GM15510 (cell line): ENCODE data around the gene KIF17.

Experiments
- POLR2A ChIP-seq: IDR thresholded peaks from 3 replicates; pipeline ENCODE4 v1.6.1; 2011; ENCODE audit warnings: borderline replicate concordance; ENCODE audit not compliant: insufficient read length; ENCODE audit errors: extremely low read depth

KIF17 gene

DNA sequence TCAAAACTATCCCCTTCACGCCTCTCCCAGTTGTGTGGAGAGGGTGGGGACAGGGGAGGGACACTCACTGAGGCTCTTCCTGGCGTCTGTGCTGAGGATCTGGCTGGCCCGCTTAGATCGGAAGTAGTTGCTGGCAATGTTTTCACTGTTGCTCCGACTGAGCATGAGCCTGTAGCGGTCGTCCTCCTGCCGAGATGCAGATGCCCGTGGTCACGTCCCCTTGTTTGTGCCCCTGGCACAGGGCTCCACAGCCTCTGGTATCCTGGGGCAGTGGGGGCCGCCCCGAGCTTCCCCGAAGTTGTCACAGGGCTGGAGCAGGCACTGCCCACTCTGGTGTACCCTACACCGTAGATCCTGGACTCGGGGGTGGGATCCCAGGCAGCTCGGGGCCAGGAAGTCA, 51.7 kb downstream of the KIF17 start:
- no peak for TF ChIP-seq POLR2A

DNA sequence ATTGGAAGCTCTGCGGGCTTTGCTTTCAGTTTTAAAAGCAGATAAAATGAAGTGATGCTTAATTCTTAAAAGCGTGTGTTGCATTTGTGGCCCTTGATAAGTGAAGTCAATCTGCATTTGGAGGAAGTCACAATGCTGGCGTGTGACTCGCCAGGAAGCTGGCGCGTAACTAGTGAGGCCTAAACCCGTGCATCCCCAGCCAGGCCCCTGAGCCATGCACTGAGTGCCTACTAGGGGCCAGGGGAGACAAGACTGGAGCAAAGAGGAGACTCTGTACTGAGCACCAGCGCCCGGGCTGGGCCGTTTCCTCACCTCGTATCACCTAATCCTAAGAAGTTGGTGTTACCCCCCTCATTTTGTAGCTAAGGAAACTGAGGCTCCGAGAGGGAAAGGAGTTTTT, 52.1 kb downstream of the KIF17 start:
- TF ChIP-seq POLR2A, result no peak

DNA sequence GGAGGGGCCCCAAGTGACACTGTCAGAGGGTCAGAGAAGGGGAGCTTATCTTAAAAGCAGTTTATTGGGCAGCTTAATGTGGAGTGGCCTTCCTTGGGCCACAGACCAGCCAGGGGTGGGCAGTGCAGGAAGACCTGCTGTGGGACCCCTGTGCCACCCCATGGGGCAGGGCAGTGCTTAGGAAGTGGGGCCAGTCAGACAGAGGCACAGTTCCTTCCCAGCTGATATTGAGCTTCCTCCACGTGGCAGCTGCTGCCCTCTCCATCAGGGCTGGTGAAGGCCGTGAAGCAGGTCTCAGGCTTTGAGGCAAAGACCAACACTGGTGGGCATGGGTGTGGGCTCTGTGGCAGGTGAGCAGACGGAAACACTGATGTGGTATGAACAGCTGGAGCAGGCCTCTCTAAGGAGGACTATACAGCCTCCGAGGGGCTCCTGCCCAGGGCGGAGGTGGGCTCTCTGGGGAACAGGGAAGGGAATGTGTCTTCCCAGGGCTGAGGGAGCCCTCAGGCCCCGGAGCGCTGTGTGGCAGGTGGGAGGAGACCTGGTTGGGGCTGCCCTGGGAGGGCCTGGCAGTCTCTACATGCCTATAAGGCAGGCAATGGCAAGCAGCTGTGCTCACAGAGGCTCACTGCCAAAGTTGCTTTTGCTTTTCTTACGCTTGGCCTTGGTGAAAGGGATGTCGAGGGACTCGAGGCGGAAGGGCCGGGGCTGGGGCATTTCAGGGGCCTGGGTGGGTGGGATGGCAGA, 53.7 kb downstream of the KIF17 start:
- no peak for TF ChIP-seq POLR2A

DNA sequence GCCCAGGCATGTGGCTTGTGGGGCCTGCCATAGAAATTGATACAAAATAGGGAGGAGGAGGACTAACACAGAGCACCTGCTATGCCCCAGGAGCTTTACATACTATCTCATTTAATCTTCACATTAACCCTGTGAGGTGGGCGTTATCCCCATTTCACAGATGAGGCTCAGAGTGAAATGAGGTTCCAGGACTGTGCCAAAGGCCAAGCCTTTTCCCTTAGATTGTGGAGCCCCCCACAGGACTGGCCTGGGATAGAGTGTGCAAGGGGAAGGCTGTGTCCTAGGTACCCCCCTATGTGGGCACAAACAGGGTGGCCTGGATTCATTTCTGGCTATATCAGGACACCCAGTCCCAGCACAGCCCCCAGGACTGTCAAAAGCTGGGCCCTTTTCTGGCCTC, 54.4 kb downstream of the KIF17 start:
- no peak for TF ChIP-seq POLR2A

DNA sequence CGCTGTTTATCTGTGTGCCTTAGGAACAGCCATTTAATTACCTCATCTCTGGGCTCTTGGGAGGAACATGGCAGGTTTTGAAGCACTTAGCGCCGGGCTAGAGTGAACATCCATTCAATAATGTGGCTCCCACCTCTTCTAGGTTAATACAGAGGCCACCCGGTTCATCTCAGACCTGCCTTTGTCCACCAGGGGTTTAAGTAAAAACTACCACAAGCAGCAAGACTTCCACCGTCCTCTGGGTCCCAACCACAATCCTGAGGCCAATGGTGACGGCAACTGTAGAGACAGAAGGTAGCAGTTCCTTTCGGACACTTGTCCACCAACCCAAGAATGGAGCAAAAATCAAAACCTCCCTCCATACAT, 55.7 kb downstream of the KIF17 start:
- no peak for TF ChIP-seq POLR2A

DNA sequence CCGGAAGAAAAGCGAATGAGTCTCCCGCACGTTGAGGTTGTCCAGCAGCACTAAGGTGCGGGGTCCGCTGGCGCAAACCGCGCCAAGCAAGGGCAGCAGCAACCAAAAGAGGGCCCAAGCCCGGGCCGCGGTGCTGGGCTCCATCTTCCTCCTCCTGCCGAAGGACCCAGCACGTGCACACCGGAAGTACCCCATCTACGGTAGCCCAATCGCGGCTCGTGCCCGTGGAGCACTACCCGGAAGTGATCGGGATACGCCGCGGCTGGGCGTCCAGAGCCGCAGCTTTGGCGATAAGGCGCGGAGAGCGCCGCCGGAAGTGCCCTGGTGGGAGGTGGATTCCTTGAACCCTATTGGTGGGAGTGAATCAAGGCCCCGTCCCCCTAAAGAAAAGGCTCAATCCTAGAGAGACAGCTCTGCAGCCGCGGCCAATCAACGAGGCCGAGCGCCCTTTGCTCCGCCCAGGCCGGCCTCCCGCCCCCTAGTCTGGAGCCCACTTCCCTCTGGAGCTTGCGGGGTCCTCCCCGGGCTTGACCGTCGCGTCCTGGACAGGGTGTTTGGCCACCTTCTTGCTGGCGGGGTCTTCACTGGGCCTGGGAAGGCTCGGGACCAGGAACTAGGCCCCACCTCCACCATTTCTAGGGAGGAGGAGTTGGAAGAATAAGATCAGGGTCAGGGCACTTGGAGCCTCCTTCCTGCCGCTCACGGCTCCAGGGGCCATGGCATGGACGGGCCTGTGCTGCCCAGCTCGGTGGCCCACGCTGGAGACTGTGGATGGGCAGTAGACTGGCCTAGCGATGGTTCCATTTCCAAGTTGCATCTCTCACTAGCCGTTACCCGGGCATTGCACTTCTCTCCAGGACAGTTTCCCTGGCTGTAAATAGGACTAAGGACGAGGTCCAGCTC, 56.3 kb downstream of the KIF17 start, which contains the start of gene DDOST:
TSS of gene DDOST (minus strand) at position 163 of the 903 bp plus-strand sequence. CDS start at position 144, 19 bp downstream.
- TF ChIP-seq POLR2A, result peak; percentile 79

DNA sequence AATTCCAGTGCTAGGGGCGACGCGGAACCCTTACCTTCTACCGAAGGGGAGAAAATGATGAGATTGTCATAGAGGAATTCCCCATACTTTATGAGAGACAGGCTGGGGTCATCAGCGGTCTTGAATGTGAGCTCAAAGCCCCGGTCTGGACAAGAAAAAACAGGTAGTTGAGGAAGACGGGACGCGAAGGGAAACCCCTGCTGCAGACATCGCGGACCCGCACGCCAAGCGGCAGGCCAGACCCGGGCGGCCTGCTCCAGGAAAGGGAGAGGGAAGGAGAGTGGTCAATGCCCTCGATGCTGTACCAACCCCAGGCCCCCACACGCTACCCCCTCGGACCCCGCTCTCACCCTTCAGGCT, 57.0 kb downstream of the KIF17 start:
- TF ChIP-seq POLR2A, result no peak

DNA sequence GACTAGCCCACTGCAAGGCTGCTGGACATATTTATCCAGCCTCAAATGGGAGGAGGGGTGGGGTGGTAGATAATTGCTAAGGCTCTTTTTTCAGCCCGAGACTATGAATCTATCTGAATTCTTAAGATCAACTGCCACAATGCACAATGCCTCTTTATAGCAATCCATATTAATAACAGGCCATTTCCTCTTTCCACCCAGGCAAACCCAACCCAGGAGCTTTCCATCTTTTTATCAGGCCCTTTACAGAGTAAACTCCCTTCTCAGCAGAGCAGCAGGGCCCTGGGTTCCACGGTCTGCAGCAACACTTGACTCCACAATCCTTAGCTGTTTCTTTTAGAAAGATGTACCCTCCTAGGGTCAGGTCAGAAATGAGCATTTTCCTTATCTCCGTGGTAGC, 57.4 kb downstream of the KIF17 start:
- TF ChIP-seq POLR2A, result no peak

DNA sequence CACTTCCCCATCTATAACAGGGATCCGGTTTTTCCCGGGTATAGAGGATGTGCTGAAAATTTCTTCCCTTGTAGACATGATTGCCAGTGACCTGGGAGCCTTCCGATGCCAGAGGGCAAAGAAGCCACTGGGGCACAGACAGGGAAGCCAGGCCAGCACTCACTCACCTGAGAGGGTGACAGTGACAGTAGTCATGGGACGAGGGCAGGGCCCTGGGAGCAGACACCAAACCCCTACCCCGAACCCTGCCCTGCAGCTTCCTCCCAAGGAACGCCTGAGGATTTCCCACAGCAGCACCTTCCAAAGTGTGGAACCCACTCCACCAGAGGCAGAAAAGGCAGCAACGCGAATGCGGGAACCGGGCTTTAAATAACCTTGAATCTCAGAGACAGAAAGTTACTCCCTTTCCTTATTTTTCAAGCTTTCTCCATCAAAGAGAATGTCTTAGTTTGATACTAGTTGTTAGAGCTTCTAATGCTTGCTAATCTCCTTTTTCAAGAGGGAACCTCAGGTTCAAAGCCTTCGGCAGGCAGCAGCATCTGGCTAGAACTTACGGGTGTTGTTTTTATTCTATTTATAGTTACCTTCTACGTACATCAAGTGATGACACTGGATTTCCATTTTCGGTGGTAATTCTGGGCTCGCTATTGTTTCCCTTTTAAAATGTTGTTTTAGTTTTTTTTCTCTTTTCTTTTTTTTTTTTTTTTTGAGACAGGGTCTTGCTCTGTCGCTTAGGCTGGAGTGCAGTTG, 59.5 kb downstream of the KIF17 start:
- TF ChIP-seq POLR2A, result no peak

DNA sequence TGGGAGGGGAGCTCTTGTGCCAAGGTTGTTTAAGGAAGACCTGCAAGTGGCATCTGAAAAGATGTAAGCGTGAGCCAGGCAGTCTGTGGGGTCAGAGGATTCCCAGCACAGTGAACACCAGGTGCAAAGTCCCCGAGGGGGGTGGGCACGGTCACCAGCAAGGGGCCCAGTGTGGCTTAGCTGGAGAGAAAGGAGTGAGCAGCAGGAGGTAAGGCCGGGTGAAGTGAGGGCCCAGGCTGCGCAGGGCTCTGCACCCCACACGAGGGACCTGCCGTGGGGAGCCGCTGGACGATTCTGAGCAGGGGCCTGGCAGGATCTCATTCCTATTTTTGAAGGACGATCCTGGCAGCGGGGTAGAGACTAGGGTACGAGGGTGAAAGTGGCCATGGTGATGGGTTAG, 60.8 kb downstream of the KIF17 start:
- TF ChIP-seq POLR2A, result no peak

DNA sequence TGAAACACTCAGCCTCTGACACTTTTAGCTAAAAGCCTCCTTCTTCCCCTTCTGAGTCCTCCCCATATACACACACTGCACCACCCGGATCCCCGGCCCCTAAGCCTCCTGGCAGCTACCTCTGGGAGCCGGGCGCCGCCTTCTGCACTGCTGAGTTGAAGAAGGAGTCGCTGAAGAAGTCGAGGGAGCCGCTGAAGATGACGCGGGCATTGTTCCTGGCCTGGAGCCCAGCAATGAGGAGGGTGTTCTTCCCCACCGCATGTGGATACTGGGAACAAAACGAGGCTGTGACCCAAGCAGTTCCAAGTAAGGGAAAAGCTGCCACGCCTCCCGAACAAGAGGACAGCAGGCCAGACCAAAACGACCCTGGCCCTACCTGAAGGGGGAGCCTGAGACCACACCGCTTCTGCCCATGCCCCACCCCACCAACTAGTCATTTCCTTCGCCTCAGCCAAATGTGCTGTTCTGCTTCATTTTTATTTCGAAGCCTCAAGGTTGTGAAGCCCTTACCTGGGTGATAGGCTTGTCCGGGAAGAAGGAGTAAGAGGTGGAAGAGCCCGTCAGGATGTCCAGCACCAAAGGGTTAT, 63.6 kb downstream of the KIF17 start:
- no peak for TF ChIP-seq POLR2A

DNA sequence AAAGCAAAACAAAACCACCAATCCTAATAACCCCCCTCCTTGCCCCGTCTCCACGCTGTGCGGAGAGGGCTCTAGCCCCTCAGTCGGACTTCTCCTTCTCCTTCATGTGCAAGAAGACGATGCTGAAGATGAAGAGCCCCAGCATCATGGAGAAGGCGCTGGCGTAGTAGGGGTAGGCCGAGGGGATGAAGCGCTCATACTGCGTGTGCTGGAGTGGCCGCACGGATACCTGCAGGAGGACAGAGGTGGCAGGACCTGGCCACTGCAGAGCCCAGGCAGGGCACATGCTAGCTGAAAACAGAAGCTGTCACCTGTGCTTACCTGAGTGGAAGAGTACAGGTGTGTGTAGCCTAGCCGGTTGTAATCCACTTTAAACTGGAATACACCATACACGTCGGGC, 65.5 kb downstream of the KIF17 start:
- no peak for TF ChIP-seq POLR2A

DNA sequence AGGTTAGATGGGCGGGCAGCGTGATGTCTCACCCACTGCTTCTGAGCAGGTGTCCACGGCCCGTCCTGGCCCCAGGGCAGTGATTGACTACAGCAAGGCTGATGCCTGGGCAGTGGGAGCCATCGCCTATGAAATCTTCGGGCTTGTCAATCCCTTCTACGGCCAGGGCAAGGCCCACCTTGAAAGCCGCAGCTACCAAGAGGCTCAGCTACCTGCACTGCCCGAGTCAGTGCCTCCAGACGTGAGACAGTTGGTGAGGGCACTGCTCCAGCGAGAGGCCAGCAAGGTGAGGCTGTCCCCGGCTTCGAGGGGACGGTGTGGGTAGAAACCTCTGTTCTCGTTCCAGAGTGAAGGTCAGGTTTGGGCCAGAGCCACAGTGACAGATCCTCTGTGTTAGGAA, 68.9 kb downstream of the KIF17 start:
- no peak for TF ChIP-seq POLR2A

DNA sequence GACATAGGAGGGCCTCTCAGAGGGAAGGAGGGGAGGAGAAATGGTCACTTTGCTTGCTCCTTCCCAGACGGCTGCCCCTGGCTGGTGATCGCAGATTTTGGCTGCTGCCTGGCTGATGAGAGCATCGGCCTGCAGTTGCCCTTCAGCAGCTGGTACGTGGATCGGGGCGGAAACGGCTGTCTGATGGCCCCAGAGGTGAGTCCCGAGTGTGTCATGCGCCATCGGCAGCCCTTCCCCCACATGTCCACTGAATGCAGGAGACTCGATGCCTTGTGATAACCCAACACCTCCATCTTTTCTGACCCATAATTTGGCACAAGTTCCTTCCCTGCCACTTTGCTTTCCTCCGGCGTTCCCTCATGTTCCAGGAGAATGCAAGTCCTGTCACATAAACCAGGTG, 69.4 kb downstream of the KIF17 start:
- TF ChIP-seq POLR2A, result no peak

DNA sequence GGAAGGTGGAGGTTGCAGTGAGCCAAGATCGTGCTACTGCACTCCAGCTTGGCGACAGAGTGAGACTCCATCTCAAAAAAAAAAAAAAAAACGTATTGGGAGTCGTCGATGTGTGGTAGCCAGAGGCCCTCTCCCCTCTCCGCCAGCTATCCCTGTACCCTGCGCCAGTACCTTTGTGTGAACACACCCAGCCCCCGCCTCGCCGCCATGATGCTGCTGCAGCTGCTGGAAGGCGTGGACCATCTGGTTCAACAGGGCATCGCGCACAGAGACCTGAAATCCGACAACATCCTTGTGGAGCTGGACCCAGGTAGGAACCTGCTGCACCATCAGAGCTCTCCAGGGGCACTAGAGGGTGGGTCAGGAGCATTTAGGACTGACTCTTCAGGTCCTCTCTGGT, 72.4 kb downstream of the KIF17 start:
- no peak for TF ChIP-seq POLR2A
